ENCODE data around the gene DPY19L3.
"Not testable (repeated sequence)": the region's sequence is repeated elsewhere in the genome, so short reads cannot be mapped to it uniquely, and the experiment has no call there.

DPY19L3 gene

DNA sequence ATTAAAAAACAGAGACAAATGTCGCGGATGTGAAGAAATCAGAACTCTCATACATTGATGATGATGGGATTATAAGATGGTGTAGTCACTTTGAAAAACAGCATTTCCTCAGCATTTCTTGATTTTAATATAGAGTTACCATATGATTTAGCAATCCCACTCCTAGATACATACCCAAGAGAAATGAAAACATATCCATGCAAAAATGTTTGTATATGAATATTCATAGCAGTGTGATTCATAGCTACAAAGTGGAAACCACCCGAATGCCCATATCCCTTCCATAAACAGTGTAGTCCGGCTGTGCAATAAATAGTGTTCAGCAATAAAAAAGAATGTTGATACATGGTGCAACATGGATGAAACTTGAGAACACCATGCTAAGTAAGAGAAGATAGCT lies 44.6 kb downstream of the DPY19L3 start:
- DNase-seq: no peak

DNA sequence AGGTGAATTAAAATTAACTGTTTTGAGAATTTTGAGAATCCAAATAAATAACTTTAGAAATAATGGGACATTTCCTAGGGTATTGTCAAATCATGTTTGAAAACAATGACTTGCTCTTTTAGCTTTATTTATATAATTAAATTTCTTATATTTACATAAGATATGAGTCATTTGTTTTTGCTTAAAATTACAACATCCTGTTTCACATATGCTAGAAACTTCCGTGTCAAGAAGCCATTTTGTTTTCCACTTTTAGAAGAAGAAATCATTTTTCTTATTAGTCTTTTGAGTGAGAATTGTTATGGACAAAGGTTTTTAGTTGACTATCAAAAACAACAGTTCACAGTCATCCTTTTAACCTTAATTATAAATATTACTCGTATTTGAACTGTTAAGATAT lies 48.2 kb downstream of the DPY19L3 start:
- no peak for DNase-seq

DNA sequence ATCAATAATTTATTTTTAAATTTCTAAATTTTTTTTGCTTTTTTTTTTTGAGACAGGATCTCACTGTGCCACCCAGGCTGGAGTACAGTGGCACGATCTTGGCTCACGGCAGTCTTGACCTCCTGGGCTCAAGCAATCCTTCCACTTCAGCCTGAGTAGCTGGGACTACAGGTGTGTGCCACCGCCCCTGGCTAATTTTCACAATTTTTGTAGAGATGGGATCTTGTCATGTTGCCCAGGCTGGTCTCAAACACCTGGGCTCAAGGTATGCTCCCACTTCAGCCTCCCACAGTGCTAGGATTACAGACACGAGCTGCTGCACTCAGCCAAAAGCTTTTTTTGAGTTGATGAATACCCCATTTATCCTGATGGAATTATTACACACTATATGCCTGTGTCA lies 50.8 kb downstream of the DPY19L3 start:
- DNase-seq: no peak

DNA sequence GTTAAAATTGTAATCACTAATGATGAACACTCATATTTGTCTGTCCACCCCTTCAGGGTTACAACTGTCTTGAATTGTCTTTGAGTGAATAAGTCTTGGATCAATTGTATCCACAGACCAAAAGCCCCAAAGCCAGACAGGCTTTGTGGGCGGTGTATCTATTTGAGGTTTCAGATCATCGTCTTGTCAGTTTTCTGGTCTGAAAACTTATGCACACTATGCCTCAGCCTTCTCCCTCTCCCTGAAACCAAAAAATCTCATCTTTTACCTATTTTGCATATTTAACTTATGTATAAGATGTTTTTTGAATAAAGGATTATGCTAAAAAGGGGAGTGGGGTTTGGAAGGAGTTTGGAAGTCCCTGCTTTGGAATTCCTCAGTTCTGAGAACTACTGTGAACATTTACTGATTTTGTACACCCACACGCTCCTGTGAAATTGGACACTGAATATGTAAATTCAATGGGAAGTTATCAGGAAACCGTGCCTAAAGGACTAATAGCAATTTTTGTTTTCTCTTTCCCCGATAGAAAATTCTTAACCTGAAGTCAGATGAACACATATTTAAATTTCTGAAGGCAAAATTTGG lies 52.1 kb downstream of the DPY19L3 start:
- no peak for DNase-seq

DNA sequence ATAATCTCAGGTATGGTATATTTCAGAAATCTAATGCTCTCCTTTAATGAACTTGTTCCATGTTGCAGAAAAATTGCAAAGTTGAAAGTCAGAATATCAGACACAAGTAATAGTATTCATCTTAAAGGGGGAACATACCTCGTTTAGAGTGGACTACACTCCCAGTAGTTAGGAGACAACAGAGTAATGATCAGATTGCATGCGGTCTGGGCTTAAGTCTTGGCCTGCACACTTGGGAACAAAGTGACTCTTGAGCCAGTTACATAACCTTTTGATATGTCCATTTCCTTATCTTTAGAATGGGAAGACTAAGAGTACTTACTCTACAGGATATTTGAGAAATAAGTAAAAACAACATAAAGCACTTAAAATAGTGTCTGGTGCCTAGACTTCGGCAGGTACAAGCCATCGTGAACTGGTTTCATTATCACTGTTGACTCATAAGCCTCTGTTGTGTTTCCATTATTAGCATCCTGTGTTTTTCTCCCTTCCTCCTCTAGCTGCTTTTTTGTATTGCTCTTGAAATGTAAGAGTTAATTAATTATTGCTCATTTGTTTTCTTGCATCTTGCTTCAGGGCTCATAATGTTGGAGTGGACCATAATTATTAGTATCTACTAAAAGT lies 53.0 kb downstream of the DPY19L3 start:
- DNase-seq: no peak

DNA sequence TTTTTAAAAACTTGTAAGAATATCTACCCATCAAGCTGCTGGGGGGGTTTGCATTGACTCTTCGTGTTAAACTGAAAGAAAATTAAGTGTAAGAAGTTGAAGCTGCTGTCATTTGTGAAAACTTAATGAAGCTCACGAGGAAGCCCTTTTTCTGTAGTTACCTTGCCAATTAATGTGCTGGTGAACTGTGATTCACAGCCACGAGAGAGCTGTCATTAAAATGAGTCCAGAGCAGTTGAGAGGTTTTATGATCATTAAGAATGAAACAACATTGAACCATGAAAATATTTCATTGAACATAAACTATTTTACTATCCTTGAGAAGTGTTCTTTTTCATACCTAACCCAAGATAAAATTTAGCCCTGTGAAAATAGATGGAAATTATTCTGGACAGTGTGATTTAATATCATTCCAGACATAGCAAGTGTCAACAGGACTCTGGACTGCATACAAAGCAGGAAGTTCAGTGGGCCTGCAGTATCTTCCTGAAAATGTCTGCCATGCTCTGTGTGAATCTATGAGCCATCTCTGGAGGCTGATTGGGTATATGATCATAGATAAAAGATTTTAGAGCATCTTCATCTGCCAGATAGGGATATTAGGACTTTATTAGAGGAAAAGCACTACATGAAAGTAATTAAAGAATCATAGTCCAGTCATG lies 53.8 kb downstream of the DPY19L3 start:
- DNase-seq: no peak

DNA sequence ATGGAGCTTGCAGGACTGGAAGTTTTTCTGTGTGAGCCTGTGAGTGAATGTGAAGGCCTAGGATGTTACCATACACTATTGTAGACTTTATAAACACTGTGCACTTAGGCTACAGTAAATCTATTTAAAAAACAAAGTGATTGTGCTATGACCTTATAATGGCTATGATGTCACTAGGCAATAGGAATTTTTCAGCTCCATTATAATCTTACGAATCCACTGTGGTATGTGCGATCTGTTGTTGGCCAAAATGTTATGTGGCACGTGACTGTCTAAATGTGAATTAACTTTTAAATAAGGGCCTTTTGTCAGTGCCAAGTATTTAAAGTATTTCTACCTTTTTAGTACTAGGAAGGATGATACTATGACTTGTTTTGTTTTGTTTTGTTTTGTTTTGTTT lies 54.9 kb downstream of the DPY19L3 start:
- no peak for DNase-seq

DNA sequence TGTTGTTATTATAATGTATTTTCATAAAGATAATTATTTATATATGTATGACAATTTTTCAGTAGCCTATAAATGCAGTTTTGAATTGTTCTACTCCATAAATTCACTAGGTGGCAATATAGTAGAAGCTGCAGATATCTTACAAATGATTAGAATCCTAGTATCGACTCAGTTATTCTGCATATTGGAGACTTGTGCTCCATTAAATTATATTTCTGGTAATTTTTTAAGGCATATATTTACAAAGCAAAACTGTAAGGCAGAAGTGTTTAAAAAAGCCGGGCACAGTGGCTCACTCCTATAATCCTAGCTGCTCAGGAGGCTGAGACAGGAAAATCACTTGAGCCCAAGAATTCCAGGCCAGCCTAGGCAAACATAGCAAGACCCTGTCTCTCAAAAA lies 58.7 kb downstream of the DPY19L3 start:
- DNase-seq: peak in 1 of 2 experiments; percentile 8

DNA sequence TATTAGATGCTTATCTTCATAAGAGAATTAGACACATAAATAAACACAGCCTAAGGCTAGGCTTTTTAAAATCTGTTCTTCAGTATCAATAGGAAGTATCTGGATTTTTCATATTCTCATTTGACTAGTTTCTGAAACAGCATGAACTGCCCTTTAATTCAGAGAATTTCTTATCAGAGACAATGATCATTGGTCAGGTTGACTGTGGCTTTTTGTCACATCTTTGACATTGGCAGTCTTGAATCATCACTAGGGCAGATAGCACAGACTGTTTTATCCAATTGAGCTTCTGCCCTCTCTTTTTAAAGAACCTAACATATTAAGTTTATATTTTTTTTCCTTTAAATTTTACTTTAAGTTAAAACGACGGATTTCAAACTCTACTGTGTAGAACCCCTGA lies 59.6 kb downstream of the DPY19L3 start:
- DNase-seq: no peak

DNA sequence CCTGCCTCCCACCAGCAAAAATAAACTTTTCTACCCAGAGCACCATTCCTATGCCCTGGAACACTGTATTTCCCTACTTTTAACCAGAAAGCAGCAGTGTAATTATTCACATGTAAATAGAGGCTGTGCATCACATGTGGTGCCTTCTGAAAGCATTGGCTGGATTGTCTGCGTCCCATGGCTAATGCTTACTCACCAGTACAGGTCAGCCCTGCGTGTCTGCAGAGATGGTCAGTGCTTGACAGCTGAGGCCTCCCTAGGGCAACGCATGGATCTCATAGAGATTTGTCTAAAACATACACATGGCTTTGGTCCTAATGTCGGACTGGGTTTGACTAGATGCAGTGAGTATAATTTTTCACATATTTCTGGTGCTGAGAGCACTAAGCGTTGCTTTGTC lies 64.2 kb downstream of the DPY19L3 start:
- DNase-seq: no peak

DNA sequence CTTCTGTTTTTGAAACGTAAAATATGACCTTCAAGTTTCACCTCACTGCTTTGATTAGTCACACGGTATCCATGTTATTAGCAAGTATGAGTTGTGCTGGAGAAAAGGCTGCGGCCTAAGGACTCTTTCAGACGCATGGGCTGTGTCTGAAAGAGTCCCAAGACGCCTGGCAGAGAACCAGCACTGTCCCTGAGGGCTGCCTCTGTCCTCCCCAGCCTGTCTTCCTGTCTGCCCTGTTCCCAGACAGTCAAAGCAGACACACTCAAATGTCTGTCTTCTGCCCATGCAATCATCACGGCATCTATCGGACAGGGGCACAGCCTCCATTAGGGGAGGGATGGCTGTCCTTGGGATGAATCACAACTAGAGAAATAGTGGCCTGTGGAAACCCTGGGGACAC lies 65.5 kb downstream of the DPY19L3 start:
- no peak for DNase-seq

DNA sequence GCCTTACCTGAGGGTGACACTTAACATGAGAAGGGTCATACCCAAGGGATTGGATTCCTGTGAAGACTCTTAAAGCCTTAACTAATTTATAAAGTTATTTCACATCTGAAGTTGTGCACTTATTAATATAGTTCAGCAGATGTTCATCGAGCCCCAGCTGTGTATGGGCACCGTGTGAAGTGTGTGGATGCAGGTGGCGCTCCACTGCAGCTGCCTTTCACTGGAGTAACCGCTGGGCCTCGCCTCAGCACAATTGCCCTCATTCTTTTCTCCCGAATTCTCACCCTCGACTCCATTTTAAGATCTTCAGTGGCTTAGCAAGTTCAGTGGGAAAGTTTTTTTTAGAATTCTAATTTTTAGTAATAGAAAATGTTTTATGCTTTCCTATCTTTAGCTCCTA lies 66.2 kb downstream of the DPY19L3 start:
- no peak for DNase-seq

DNA sequence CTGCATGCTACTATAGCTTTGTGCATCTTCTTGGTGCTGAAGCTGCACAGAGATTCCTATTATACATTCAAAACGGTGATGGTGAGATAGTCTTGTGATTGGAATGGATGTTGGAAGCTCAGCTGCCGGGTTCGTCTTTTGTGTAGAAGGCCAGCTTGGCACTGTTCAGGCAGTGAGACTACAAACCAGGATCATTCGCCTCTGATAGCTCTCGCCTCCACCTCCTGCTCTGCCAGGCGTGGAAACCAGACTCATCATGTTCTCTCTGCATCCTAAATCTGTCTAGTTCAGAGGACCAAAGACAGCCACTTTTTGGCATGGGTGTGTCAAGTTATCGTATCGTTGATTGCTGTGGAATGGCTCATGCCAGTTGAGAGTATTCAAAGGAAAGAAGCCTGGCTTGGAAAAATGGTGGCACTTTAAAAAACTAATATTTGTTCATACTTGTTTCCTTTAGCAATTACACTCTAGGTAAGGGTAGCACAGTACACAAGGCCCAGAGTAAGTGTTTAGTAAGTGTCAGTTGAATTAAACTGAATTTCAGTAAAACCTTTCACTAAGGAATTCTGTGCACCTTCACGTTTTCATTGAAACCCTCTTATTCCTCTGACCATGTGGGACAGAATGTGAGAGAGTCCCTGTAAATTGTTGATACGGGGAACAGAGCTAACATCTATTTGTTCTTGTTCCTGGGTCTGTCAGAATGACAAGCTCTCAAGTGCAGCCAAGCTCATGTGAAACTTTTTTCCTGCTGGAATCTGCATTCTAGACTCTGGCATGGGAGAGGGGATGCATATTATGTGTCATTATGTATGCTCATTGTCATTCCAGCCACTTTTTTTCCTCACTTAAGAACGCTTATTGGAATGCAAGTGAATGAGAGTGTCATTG lies 69.8 kb downstream of the DPY19L3 start:
- no peak for DNase-seq

DNA sequence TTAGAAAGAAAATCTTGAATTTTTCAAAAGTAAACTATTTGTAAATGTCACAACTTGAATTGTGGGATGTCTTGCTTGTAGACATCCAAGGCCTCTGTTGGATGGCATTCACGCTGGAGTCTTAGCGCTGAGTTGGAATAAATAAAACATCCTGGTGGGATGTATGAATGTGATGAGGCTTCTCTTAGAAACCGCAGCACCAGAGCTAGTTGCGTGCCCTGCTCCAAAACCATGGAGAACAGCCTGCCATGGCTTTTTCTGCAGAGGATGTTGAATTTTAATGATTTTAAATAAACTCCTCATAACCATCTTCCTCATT lies 70.4 kb downstream of the DPY19L3 start:
- no peak for DNase-seq

DNA sequence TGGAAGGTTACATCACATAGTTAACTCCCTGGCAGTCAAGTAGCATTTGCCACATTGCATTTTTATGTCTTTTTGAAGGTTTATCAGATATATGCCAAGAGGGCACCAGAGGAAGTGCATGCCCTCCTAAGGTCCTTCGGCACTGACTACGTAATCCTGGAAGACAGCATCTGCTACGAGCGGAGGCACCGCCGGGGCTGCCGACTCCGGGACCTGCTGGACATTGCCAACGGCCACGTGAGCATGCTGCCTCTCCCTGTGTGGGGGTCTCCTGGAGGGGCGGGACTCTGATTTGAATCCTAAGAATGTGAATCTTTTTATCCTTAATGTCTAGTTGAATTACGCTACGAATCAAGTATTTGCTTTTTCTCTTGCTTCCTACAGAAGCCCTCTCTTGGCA lies 74.8 kb downstream of the DPY19L3 start:
- DNase-seq: no peak

DNA sequence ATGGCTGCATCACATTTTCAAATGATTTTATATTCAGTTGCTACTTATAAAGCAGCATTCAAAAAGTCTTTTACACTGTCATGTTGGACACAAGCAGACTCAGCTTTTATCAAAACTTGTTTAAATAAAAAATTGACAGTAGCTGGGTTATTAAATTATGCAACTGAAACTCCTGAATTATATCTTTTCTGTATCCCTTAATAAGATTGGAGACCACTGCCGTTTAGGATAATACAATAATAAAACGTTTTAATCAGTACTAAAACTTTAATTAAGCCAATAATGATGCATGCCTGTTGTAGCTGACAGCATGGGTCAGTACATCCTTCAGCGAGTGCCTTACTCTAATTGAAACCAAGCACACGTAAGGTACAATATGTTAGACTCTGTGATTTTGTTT lies 78.0 kb downstream of the DPY19L3 start:
- DNase-seq: no peak

DNA sequence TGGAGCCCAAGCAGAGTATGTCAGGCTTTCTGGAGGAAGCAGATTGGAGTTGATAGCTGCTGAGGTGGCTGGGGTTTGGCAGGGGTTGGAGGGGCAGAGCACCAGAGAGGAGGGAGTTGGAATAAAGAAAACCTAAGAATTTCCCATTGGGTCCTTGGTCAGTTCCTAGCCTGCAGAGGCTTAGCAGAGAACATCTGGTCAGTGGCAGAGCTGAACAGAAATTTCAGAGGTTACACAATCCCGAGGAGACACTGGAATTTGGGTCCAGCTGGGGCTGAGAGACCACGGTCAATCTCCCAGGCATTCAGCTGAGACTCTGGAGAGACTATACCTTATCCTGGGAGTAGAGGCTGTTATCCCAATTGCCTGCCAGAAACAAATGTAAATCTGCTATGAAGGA lies 84.4 kb downstream of the DPY19L3 start:
- no peak for DNase-seq

DNA sequence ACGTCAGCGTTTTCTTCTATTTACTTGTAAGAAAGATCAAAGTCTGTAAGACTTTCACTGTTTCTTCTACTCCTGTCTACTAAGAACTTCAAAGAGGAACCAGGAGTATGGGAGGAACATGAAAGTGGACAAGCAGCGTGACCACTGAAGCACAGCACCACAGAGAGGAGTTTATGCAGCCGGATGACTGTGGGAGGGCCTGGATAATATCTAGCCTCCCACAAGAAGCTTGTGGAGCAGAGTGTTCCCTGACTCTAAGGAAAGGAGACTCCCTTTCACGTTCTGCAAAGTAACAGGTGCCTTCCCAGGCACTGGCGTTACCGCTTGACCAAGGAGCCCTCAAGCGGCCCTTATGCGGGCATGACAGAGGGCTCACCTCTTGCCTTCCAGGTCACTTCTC lies 91.8 kb downstream of the DPY19L3 start:
- no peak for DNase-seq

DNA sequence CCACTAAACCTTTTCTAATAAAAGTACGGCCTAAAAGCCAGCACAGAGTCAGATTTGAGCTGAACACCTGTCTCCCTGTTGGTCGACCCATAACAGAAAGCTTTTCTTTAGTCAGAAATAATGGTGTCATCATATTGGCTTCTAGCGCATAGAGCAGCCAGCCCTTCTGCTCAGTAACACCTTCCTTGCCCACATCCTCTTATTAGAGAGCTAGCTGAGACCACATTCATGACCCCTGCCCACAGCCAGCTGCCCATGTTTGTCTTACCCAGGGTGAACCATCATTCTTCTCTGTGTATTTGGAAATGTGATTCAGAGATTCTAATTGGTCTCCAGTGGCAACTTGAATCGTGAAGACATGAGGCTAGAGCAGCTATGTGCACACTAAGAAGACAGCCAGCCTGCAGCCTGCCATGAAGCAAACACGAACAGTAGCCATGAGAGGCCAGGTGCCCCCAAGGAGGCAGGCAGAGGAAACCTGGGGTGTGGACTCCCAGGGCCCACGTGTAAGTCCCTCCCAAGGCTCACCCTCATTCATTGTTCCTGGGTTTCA lies 93.2 kb downstream of the DPY19L3 start:
- DNase-seq: no peak

DNA sequence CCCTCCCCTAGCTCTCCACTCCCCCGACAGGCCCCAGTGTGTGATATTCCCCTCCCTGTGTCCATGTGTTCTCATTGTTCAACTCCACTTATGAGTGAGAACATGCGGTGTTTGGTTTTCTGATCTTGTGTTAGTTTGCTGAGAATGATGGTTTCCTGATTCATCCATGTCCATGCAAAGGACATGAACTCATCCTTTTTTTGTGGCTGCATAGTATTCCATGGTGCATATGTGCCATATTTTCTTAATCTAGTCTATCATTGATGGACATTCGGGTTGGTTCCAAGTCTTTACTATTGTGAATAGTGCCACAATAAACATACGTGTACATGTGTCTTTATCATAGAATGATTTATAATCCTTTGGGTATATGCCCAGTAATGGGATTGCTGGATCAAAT lies 106.9 kb downstream of the DPY19L3 start:
- DNase-seq: not testable (repeated sequence)

DNA sequence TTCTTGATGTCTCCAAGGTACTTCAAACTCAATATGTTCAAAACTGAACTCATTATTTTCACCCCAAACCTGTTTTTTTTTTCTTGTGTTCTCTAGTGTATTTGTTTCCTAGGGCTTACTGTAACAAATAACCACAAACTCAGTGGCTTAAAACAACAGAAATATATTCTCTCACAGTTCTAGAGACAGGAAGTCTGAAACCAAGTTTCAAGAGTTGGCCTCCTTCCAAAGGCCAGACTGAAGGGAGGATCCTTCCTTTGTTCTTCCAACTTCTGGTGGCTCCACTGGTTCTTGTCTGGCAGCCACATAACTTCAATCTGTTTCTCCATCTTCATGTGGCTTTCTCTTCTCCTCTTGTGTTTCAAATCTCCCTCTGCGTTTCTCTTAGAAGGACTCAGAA lies 113.5 kb downstream of the DPY19L3 start:
- DNase-seq: no peak

DNA sequence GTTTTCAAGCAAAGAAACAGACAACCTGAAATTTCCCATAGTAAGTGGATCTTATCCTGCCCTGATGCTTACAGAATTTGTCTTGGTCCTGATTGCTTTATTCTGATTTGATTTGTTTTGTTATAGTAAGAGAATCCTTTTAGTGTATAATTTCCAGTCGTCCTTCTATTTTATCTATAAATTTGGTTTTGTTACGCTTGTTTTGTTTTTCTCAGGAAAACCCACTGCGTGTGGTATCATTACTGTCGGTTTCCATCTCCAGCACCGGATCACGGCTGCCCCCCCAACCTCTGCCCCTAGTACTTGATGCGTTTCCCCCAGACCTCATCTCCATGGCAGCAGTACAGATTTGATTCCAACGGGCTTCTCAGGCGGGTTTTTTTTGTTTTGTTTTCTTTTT lies 117.4 kb downstream of the DPY19L3 start:
- DNase-seq: no peak

DNA sequence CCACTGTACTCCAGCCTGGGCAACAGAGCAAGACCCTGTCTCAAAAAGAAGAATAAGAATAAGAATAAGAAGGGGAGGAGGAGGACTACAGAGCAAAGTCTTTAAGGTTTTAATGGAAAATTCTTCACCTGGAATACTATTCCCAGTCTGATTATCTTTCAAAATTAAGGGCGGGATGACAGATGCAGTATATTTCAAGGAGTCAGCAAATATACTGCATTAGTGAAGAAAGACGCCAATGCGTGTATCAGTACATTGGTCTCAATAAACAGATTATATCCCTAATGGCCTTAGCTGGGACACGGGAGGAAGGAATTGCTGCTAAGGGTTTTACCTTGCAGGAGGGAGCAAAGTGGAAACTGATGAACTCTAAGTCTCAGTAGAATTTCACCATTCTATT lies 121.3 kb downstream of the DPY19L3 start:
- no peak for DNase-seq

DNA sequence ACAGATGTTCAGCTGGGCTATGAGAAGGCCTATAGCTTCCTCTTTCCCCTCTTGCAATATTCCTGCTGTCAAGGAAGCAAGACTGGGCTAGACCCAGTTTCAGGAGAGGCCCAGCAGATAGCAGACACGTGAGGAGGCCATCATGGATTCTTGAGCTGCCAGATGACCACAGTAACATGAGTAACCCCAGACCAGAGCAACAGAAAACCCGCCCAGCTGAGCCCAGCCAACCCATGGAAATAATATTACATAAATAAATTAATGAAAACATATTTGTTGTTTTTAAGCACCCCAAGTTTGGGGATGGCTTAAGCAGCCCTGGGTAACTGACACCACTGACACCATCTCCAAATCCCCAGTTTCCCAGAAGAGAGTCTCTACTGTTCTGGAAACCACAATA lies 125.2 kb downstream of the DPY19L3 start:
- DNase-seq: no peak

Measured in NCI-H2081 (cell line).